ENCODE data around the gene EP400.
"Not testable (repeated sequence)": the region's sequence is repeated elsewhere in the genome, so short reads cannot be mapped to it uniquely, and the experiment has no call there.

The EP400 gene

DNA sequence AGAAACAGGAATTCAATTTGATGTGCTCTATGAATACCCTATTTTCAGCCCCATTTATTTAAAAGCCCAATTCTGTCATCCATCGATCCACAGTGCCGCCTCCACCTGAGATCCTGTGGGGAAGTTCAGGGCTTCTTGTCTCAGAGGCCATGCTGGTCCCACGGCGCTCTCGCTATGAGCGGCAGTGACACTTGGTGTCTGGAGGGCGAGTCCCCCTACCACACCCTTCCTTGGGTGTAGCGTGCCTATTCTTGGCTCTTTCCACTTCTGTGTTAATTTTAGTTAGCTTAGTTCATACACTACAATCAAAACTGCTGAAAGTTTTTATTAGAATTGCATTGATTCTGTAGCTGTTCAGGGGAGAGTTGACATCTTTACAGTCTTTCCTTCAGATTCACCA is 120.6 kb downstream of the EP400 start:
- no peak for DNase-seq

GRCh38 chr12:132071040-132071810 is 121.5 kb downstream of the EP400 start:
- no peak for DNase-seq

DNA sequence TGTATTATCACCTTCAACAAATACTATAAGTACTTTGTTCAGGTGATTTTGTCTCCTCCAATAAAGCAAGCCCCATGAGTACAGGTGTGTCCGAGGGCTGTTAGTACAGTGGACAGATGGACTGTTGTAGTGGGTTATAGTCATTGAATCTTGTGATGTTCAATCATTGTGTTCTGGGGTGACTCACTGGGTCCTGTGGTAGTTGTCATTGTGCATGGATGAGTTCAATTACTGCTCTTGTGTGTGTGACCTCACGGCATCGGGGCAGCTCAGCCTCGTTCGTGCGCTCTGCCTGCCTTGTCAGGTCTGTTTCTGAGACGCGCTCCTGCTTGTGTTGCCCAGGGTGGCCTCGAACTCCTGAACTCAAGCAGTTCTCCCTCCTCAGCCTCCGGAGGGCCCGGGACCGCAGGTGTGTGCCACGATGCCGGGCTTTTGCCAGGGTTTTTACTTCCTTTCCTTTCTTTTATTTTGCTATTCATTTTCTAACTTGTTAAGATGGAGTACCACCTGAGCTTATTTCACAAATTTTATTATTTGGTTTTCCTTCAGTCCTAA is 122.2 kb downstream of the EP400 start:
- DNase-seq, result no peak

- no peak for DNase-seq
Measured at GRCh38 chr12:132074216-132074615, 124.5 kb downstream of the EP400 start.

GRCh38 chr12:132075026-132075713 is 125.4 kb downstream of the EP400 start:
- DNase-seq, result no peak

- DNase-seq, result no peak
Measured at GRCh38 chr12:132075714-132076553, 126.2 kb downstream of the EP400 start.

- no peak for DNase-seq
Measured at GRCh38 chr12:132076711-132077110, 127.0 kb downstream of the EP400 start.

- no peak for DNase-seq
Measured at GRCh38 chr12:132077322-132078100, 127.8 kb downstream of the EP400 start.

- DNase-seq, result no peak
Measured at GRCh38 chr12:132078190-132078589, 128.4 kb downstream of the EP400 start.

GRCh38 chr12:132079200-132079599 is 129.5 kb downstream of the EP400 start:
- no peak for DNase-seq

DNA sequence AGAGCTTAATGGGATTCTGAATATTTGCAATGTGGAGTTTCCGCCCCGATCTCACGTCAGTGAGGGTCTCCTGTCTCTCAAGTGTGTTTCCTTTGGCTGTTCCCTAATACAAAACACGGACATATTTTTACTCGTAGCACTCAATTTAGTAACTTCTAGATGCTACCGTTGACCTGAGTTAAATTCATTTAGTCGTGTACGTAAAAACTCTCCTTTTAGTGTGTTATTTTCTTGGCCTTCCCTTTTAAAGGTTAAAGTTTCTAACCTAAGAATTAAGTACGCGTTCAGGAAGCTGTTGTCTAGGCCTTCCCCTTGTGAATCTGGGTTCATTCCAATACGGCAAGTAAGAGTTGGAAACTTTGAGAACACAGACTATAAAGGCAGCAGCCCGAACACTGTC is 130.0 kb downstream of the EP400 start:
- DNase-seq, result no peak

DNA sequence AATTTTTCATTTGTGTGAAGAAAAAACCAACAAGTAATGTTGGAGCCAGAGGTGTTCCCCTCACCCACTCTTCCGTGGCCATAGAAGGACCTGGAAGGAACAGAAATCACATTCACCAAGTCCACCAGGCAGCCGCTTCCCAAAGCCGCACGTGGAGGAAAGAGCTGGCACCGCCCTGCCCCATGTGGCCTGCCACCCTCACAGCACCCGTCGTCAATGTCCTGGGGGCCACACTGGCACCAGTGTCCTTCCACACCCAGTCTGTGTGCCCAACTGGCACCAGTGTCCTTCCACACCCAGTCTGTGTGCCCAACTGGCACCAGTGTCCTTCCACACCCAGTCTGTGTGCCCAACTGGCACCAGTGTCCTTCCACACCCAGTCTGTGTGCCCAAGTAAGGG is 130.8 kb downstream of the EP400 start:
- not testable (repeated sequence) for DNase-seq

GRCh38 chr12:132081423-132081822 is 131.7 kb downstream of the EP400 start:
- DNase-seq, result no peak

GRCh38 chr12:132083614-132083940 is 133.8 kb downstream of the EP400 start:
- no peak for DNase-seq

GRCh38 chr12:132083941-132084620 is 134.3 kb downstream of the EP400 start:
- peak; percentile 90 for DNase-seq

GRCh38 chr12:132084621-132085290 is 135.0 kb downstream of the EP400 start:
- DNase-seq, result peak; percentile 73

GRCh38 chr12:132085291-132085635 is 135.5 kb downstream of the EP400 start:
- DNase-seq, result peak; percentile 25

- DNase-seq, result no peak
Measured at GRCh38 chr12:132089407-132089910, 139.7 kb downstream of the EP400 start.

- DNase-seq, result no peak
Measured at GRCh38 chr12:132094269-132094891, 144.6 kb downstream of the EP400 start.

GRCh38 chr12:132095520-132096409 is 146.0 kb downstream of the EP400 start:
- DNase-seq, result no peak

All from stimulated activated CD4-positive, alpha-beta T cell treated with anti-CD3 and anti-CD28 coated beads, Interleukin-15, amount 100 ng/mL, for 24 hours (primary cell).